DMS 273 (cell line): ENCODE measurements around the gene B3GALT6.
A peak's percentile ranks its signal among the peaks of the same experiment; 100 is the strongest.

Experiments used
- DNase-seq: peaks from one replicate; lab custom pipeline; 2025; ENCODE audit not compliant: unreplicated experiment; lab: John Stamatoyannopoulos, UW

Gene B3GALT6

DNA sequence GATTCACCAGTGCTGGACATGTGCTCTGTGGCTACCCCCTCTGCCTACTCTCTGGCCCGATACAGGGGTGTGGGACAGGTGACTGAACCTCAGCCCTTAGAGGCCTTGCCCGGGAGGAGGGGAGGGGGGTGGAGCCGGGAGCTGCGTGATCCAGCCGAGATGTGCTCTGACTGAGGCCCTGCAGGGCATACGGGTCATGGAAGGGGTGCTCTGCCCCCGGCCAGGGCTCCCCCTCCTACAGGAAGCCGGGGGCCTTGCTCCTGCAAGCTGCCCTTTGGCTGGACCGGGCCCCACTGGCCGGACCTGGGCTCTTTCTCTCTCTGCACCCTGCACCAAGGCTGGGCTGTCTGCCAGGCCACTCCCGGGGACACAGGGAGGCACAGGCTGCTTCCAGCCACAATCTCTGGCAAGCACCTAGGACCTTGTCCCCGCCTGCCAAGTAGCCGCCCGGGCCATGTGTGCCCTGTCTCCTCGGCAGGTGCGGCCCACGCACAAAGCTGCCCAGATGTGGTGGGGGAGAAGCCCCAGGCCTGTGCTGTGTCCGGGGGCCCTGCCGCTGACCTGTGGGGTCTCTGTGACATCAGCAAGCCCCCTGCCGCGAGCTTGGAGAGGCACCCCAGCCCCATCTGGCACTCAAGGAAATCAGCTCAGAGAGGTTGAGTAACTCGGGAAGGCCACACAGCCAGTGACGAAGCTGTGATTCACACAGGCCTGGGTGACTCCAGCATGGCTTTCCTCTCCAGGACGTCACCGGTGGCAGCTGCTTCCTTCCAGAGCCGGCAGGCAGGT is 49.7 kb downstream of the B3GALT6 start:
- DNase-seq, result peak; percentile 59

DNA sequence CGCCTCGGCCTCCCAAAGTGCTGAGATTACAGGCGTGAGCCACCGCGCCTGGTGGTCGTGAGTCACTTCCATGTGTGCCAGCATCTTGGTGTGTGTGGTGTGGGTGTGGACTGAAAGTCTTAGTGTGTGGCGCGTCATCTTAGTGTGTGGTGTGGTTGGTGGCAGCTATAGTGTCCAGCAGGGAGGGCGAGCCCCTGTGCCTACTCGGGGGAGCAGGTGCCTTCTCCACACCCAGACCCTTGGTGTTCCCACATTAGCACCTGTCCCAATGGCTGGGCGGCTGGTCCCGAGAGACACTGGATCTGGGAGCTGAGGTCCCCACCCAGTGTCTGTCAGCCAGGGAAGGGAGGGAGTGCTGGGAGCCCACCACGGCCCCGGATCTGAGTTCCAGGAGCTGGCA is 51.0 kb downstream of the B3GALT6 start:
- no peak for DNase-seq

DNA sequence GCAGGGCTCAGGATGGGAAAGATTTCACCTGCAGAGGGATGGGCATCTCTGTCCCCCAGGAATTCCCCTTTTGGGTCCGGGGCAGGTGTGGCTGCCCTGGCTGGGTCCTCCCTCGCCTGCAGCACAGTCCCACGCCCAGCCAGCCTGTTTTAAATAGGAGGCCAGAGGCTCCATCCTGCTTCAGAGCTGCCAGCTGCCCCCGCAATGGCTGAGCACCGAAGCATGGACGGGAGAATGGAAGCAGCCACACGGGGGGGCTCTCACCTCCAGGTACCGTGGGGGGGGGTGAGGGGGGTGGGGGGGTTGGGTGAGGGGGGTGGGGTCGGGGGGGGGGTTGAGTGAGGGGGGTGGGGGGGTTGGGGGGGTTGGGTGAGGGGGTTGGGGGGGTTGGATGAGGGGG is 51.8 kb downstream of the B3GALT6 start:
- DNase-seq, result peak; percentile 78
